ENCODE measurements around the gene SLC46A3. TPM values are rescaled to one million over a fixed set of nuclear protein-coding genes. Genes with fewer than 3 reads are reported as not detected.

SLC46A3 gene
- total and polyA plus RNA-seq, 4 donors = 4.9 to 8.5 (median 7.4) TPM

DNA sequence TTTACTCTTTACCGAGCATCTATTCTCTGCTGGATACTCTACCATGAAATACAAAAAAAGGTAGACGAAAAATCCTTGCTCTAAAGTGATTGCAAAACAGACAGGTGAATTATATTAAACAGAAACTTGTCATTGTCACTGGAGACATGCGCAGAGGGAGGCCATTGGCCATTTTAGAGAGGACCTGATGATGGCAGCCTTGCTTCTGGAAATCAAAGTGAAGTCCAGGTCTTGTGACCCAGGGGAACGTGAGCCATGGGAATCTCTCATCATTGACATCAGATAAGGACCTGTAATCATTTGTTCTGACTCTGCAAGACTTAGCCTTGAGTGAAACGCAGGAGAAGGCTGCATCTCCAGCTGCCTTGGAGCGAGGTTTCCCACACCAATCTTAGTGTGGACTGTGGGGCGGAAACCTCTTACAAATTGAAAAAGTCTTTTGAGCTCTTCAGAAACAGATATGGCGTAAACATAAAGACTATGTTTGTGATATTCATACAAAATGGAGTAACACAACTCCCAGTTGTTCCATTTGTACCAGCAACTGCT, 16.8 kb upstream of the SLC46A3 start:
- 90% methylated on average over 4 of the region's 8 CpGs for WGBS (ENCODE audit: insufficient coverage)
- no peaks in the 10 kb centered on the region for H3K27me3 ChIP-seq (ENCODE audit: control insufficient read depth, insufficient read depth, low read length)
- no peak overlapping the region for H3K4me3 ChIP-seq (ENCODE audit: low read depth, low read length)
- H3K4me1 ChIP-seq (ENCODE audit: control insufficient read depth, insufficient read depth, low read length) = no peaks in the 10 kb centered on the region
- H3K27ac ChIP-seq (ENCODE audit: low read depth, low read length) = no peak overlapping the region
- no peak for DNase-seq (ENCODE audit: low read depth in 4 of 6, low spot score in 6 of 6)
- H3K36me3 ChIP-seq (ENCODE audit: control insufficient read depth, insufficient read depth, low read length) = no peaks in the 10 kb centered on the region
- H3K9me3 ChIP-seq (ENCODE audit: control insufficient read depth, insufficient read depth, low read length) = no peaks in the 10 kb centered on the region

GRCh38 chr13:28734906-28735305, 16.1 kb upstream of the SLC46A3 start:
- no peaks in the 10 kb centered on the region for H3K9me3 ChIP-seq (ENCODE audit: control insufficient read depth, insufficient read depth, low read length)
- H3K36me3 ChIP-seq (ENCODE audit: control insufficient read depth, insufficient read depth, low read length) = no peaks in the 10 kb centered on the region
- no peaks in the 10 kb centered on the region for H3K27me3 ChIP-seq (ENCODE audit: control insufficient read depth, insufficient read depth, low read length)
- H3K27ac ChIP-seq (ENCODE audit: low read depth, low read length) = no peak overlapping the region
- no peak overlapping the region for H3K4me3 ChIP-seq (ENCODE audit: low read depth, low read length)
- WGBS (ENCODE audit: insufficient coverage) = no CpG with 5 or more reads among the region's 2 CpGs
- no peaks in the 10 kb centered on the region for H3K4me1 ChIP-seq (ENCODE audit: control insufficient read depth, insufficient read depth, low read length)
- DNase-seq (ENCODE audit: low read depth in 4 of 6, low spot score in 6 of 6) = no peak

GRCh38 chr13:28730762-28731161, 12.0 kb upstream of the SLC46A3 start:
- no peaks in the 10 kb centered on the region for H3K36me3 ChIP-seq (ENCODE audit: control insufficient read depth, insufficient read depth, low read length)
- no peaks in the 10 kb centered on the region for H3K4me1 ChIP-seq (ENCODE audit: control insufficient read depth, insufficient read depth, low read length)
- H3K4me3 ChIP-seq (ENCODE audit: low read depth, low read length) = no peak overlapping the region
- H3K9me3 ChIP-seq (ENCODE audit: control insufficient read depth, insufficient read depth, low read length) = no peaks in the 10 kb centered on the region
- no peaks in the 10 kb centered on the region for H3K27me3 ChIP-seq (ENCODE audit: control insufficient read depth, insufficient read depth, low read length)
- DNase-seq (ENCODE audit: low read depth in 4 of 6, low spot score in 6 of 6) = no peak
- 100% methylated on average over 1 of the region's 3 CpGs for WGBS (ENCODE audit: insufficient coverage)
- H3K27ac ChIP-seq (ENCODE audit: low read depth, low read length) = no peak overlapping the region

DNA sequence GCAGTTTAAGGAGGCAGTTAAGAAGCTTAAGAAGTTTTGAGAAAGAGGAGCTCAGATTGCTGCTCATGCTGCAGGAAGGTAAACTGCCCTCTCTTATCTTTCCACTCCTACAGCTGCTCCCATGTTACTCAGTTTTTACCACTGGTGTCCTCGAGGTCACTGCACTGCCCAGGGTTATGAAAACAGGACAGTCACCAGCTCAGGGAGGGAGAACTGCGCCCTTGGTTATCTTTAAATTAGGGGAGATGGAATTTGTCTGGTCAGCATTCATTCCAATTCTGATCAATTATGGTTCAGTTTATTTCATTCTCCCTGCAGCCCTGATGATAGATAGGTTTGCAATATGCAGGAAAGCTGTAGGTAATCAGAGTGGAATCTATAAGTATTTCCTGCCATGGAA, 10.8 kb upstream of the SLC46A3 start:
- Histone ChIP-seq H3K4me1 (ENCODE audit: control insufficient read depth, insufficient read depth, low read length) (no peaks in the 10 kb centered on the region), H3K27ac (ENCODE audit: low read depth, low read length) (no peak overlapping the region), H3K9me3 (ENCODE audit: control insufficient read depth, insufficient read depth, low read length) (no peaks in the 10 kb centered on the region), H3K27me3 (ENCODE audit: control insufficient read depth, insufficient read depth, low read length) (no peaks in the 10 kb centered on the region), H3K36me3 (ENCODE audit: control insufficient read depth, insufficient read depth, low read length) (no peaks in the 10 kb centered on the region), H3K4me3 (ENCODE audit: low read depth, low read length) (no peak overlapping the region)
- no CpG with 5 or more reads among the region's 2 CpGs for WGBS (ENCODE audit: insufficient coverage)
- DNase-seq (ENCODE audit: low read depth in 4 of 6, low spot score in 6 of 6) = no peak

GRCh38 chr13:28728642-28729041, 9.9 kb upstream of the SLC46A3 start:
- no peaks in the 10 kb centered on the region for H3K27me3 ChIP-seq (ENCODE audit: control insufficient read depth, insufficient read depth, low read length)
- no peaks in the 10 kb centered on the region for H3K36me3 ChIP-seq (ENCODE audit: control insufficient read depth, insufficient read depth, low read length)
- DNase-seq (ENCODE audit: low read depth in 4 of 6, low spot score in 6 of 6) = no peak
- 90% methylated on average over 1 of the region's 2 CpGs for WGBS (ENCODE audit: insufficient coverage)
- no peaks in the 10 kb centered on the region for H3K4me1 ChIP-seq (ENCODE audit: control insufficient read depth, insufficient read depth, low read length)
- H3K4me3 ChIP-seq (ENCODE audit: low read depth, low read length) = no peak overlapping the region
- no peak overlapping the region for H3K27ac ChIP-seq (ENCODE audit: low read depth, low read length)
- no peaks in the 10 kb centered on the region for H3K9me3 ChIP-seq (ENCODE audit: control insufficient read depth, insufficient read depth, low read length)

- WGBS (ENCODE audit: insufficient coverage) = 92% methylated on average over 3 of the region's 3 CpGs
These were observed 6.4 kb upstream of the SLC46A3 start for GRCh38 chr13:28725046-28725610.

GRCh38 chr13:28723806-28724205, 5.0 kb upstream of the SLC46A3 start:
- no peaks in the 10 kb centered on the region for H3K9me3 ChIP-seq (ENCODE audit: control insufficient read depth, insufficient read depth, low read length)
- 95% methylated on average over 19 of the region's 22 CpGs for whole genome bisulfite sequencing (ENCODE audit: insufficient coverage)

More at GRCh38 chr13:28725046-28725610, 6.4 kb upstream of the SLC46A3 start:
- DNase-seq (ENCODE audit: low read depth in 4 of 6, low spot score in 6 of 6) = no peak
- no peak overlapping the region for H3K4me3 ChIP-seq (ENCODE audit: low read depth, low read length)
- H3K27ac ChIP-seq (ENCODE audit: low read depth, low read length) = no peak overlapping the region
- H3K4me1 ChIP-seq (ENCODE audit: control insufficient read depth, insufficient read depth, low read length) = no peaks in the 10 kb centered on the region
- H3K36me3 ChIP-seq (ENCODE audit: control insufficient read depth, insufficient read depth, low read length) = no peaks in the 10 kb centered on the region
- H3K27me3 ChIP-seq (ENCODE audit: control insufficient read depth, insufficient read depth, low read length) = no peaks in the 10 kb centered on the region
- H3K9me3 ChIP-seq (ENCODE audit: control insufficient read depth, insufficient read depth, low read length) = no peaks in the 10 kb centered on the region

DNA sequence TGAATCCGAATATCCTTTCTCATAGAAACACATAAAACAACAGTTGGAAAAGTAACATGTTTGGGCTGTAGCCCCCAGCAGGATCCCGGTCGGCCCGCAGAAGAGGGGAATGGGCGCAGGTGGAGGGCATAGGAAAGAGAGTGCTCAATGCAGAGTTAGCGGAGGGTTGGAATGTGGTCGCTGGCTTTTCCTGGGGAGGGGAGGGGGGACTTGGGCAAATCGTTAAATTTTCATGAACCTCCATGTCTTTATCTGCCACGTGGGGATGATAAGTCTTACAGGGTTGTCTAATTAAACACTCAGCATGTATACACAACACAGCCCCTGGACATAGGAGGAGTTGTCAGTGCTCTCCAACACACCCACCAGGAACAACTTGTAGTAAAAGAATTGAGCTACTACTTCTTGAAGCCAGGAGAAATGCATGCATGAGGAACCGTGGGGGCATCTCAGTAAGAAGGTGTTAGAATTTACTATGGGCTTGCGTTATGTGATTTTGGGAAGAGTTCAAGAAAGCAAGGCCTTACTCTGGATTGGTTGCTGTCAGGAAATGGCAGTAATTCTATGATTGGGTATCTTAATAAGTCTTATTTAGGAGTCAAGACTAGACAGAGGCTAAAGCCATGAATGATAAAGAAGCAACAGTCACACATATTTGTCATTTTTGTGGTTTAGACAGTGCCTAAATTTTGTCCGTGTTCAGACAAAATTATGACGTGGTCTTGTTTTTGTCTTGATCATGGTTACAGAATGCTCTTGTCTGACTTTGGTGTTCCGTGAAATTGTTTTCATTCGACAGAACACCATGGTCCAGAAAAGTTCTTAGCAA, 671 bp upstream of the SLC46A3 start:
- H3K27ac ChIP-seq (ENCODE audit: low read depth, low read length) = peak overlapping the region; percentile 43
- peaks cover 4% of the 10 kb centered on the region for H3K4me1 ChIP-seq (ENCODE audit: control insufficient read depth, insufficient read depth, low read length)
- no peaks in the 10 kb centered on the region for H3K9me3 ChIP-seq (ENCODE audit: control insufficient read depth, insufficient read depth, low read length)
- 55% methylated on average over 10 of the region's 15 CpGs for WGBS (ENCODE audit: insufficient coverage)
- peak overlapping the region; percentile 63 for H3K4me3 ChIP-seq (ENCODE audit: low read depth, low read length)
- no peaks in the 10 kb centered on the region for H3K27me3 ChIP-seq (ENCODE audit: control insufficient read depth, insufficient read depth, low read length)
- no peaks in the 10 kb centered on the region for H3K36me3 ChIP-seq (ENCODE audit: control insufficient read depth, insufficient read depth, low read length)
- DNase-seq (ENCODE audit: low read depth in 4 of 6, low spot score in 6 of 6) = peak in 1 of 6 donors; percentile 6

More at GRCh38 chr13:28723806-28724205, 5.0 kb upstream of the SLC46A3 start:
- no peak for DNase-seq (ENCODE audit: low read depth in 4 of 6, low spot score in 6 of 6)
- Histone ChIP-seq H3K36me3 (ENCODE audit: control insufficient read depth, insufficient read depth, low read length) (no peaks in the 10 kb centered on the region), H3K27ac (ENCODE audit: low read depth, low read length) (no peak overlapping the region), H3K4me1 (ENCODE audit: control insufficient read depth, insufficient read depth, low read length) (peaks cover 4% of the 10 kb centered on the region), H3K4me3 (ENCODE audit: low read depth, low read length) (no peak overlapping the region), H3K27me3 (ENCODE audit: control insufficient read depth, insufficient read depth, low read length) (no peaks in the 10 kb centered on the region)

DNA sequence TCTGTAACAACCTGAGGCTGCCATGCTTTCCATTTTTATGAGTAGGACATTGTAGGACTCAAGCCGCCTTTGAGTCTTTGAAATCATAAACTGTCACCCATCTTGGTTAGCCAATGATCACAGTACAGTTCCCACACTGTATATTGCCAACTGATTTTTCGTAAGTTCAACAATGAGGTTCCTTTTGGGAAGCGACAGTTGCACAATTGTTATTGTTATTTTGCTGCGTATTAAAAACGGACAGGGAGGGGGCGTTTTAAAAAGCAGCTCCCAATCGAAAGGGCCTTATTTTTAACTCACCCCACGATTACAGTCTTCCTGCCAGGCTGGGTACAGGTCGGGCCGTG, 601 bp downstream of the SLC46A3 start:
- Histone ChIP-seq H3K4me1 (ENCODE audit: control insufficient read depth, insufficient read depth, low read length) (peaks cover 4% of the 10 kb centered on the region), H3K27me3 (ENCODE audit: control insufficient read depth, insufficient read depth, low read length) (no peaks in the 10 kb centered on the region), H3K36me3 (ENCODE audit: control insufficient read depth, insufficient read depth, low read length) (no peaks in the 10 kb centered on the region), H3K9me3 (ENCODE audit: control insufficient read depth, insufficient read depth, low read length) (no peaks in the 10 kb centered on the region), H3K27ac (ENCODE audit: low read depth, low read length) (peak overlapping the region; percentile 62), H3K4me3 (ENCODE audit: low read depth, low read length) (peak overlapping the region; percentile 63)
- 5% methylated on average over 6 of the region's 10 CpGs for WGBS (ENCODE audit: insufficient coverage)
- peak in 1 of 6 donors; percentile 26 for DNase-seq (ENCODE audit: low read depth in 4 of 6, low spot score in 6 of 6)

- Histone ChIP-seq H3K9me3 (ENCODE audit: control insufficient read depth, insufficient read depth, low read length) (no peaks in the 10 kb centered on the region), H3K4me3 (ENCODE audit: low read depth, low read length) (no peak overlapping the region), H3K27ac (ENCODE audit: low read depth, low read length) (no peak overlapping the region), H3K36me3 (ENCODE audit: control insufficient read depth, insufficient read depth, low read length) (no peaks in the 10 kb centered on the region), H3K4me1 (ENCODE audit: control insufficient read depth, insufficient read depth, low read length) (peaks cover 4% of the 10 kb centered on the region), H3K27me3 (ENCODE audit: control insufficient read depth, insufficient read depth, low read length) (no peaks in the 10 kb centered on the region)
- 70% methylated on average over 3 of the region's 3 CpGs for WGBS (ENCODE audit: insufficient coverage)
- DNase-seq (ENCODE audit: low read depth in 4 of 6, low spot score in 6 of 6) = no peak
These were observed 1.6 kb downstream of the SLC46A3 start for GRCh38 chr13:28717170-28717569.
